Upper lobe of right lung (tissue), 1 donor: ENCODE data around the gene HLCS. TPM values are rescaled to one million over a fixed set of nuclear protein-coding genes. Genes with fewer than 3 reads are reported as not detected.

Source experiments
- ATAC-seq: fragments of 200-7000 bp; cut with Tn5 transposase; one replicate; pipeline ENCODE4 v1.9.1; 2020; ENCODE audit warnings: mild to moderate bottlenecking, moderate library complexity
- DNase-seq: peaks from one replicate; pipeline ENCODE4 v3.0.0-alpha.2; 2020
- H3K27ac ChIP-seq: fragments of 200-600 bp; one replicate; pipeline ENCODE4 v1.8.0; 2022
- H3K27me3 ChIP-seq: fragments of 200-600 bp; one replicate; pipeline ENCODE4 v1.8.0; 2022; ENCODE audit warnings: mild to moderate bottlenecking
- H3K36me3 ChIP-seq: fragments of 200-600 bp; one replicate; pipeline ENCODE4 v1.8.0; 2022
- H3K4me1 ChIP-seq: fragments of 200-600 bp; one replicate; pipeline ENCODE4 v1.8.0; 2022
- H3K4me3 ChIP-seq: fragments of 200-600 bp; one replicate; pipeline ENCODE4 v1.8.0; 2022; ENCODE audit warnings: mild to moderate bottlenecking
- H3K9me3 ChIP-seq: fragments of 200-600 bp; one replicate; pipeline ENCODE4 v1.8.0; 2022
- intact Hi-C: fragments of 100-400 bp; cut with DNase I; formaldehyde crosslinking; loops from one replicate; pipeline ENCODE4 v1.11.0; 2022
- total RNA-seq: library from RNA; stranded (reverse); fragmentation: NEBNext Ultra II Directional; extraction: Animal tissue kit (Norgen Biotek cat#: 25700); gene quantifications from one replicate; pipeline ENCODE4 v1.2.1, GENCODE V29; 2021
- TF ChIP-seq, protein P1 (sequence below): fragments of 200-600 bp; IDR thresholded peaks from one replicate; pipeline ENCODE4 v1.8.0; 2022; ENCODE audit warnings: antibody characterized with exemption
- donor health status: DM: no; HTN: yes; CAD: no; lungs with severe emphysema.

The HLCS gene
- total RNA-seq, 1 donor from 2014 or later: 16.0 TPM

DNA sequence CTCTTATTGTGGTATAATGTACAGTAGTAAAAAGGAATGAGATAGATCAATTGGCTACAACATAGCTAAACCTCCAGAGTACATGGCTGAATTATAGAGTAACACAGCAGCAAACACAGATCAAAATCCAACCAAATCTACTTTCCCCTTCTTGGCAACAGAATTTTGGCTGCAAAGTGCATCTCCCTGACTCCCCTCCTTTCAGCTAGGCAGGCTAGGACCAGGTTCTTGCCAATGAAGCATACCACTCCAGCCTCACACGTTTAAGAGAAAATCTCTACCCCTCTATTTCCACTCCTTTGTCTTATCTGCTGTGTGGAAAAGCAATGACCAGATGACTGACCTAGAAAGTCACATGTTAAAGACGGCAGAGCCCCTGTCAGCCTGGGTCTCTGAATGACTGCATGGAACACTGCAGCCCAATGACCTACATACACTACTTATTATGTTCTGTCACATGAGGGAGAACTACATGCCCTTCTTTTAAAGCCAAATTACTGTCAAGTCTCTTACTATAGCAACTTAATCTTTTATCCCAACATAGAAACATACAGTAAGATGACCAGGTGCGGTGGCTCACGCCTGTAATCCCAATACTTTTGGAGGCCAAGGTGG lies 99.1 kb downstream of the HLCS start:
- no peaks in the 10 kb centered on the region for H3K36me3 ChIP-seq
- H3K4me1 ChIP-seq: no peaks in the 10 kb centered on the region
- no peak overlapping the region for H3K27ac ChIP-seq
- no peaks in the 10 kb centered on the region for H3K27me3 ChIP-seq
- H3K4me3 ChIP-seq: no peak overlapping the region
- intact Hi-C loops: no loop called here
- TF ChIP-seq, protein P1, sequence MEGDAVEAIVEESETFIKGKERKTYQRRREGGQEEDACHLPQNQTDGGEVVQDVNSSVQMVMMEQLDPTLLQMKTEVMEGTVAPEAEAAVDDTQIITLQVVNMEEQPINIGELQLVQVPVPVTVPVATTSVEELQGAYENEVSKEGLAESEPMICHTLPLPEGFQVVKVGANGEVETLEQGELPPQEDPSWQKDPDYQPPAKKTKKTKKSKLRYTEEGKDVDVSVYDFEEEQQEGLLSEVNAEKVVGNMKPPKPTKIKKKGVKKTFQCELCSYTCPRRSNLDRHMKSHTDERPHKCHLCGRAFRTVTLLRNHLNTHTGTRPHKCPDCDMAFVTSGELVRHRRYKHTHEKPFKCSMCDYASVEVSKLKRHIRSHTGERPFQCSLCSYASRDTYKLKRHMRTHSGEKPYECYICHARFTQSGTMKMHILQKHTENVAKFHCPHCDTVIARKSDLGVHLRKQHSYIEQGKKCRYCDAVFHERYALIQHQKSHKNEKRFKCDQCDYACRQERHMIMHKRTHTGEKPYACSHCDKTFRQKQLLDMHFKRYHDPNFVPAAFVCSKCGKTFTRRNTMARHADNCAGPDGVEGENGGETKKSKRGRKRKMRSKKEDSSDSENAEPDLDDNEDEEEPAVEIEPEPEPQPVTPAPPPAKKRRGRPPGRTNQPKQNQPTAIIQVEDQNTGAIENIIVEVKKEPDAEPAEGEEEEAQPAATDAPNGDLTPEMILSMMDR: no peak
- no peaks in the 10 kb centered on the region for H3K9me3 ChIP-seq
- no peak for DNase-seq
- no peak for ATAC-seq

DNA sequence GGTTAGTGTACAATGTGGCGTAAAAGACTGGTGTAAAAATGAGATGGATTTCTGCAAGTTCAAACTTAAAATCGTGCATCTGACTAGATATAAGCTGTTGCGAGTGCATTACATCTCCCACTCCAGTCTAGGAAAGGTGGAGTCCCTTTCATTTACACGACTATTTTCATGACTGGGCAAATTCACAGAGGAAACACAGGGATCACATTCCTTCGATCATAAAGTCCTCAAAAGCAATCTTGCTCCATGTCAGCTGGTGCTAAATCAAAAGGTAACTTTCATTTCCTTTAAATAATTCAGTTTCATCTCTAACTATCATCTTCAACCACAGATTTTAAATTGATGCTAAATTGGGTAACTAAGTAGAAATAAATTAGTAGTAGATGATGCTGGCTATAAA lies 100.0 kb downstream of the HLCS start:
- TF ChIP-seq, protein P1: no peak
- ATAC-seq (no peak), DNase-seq (no peak)
- Histone ChIP-seq H3K36me3 (no peaks in the 10 kb centered on the region), H3K27me3 (no peaks in the 10 kb centered on the region), H3K27ac (no peak overlapping the region), H3K9me3 (no peaks in the 10 kb centered on the region), H3K4me1 (no peaks in the 10 kb centered on the region), H3K4me3 (no peak overlapping the region)
- intact Hi-C loops: no loop called here

DNA sequence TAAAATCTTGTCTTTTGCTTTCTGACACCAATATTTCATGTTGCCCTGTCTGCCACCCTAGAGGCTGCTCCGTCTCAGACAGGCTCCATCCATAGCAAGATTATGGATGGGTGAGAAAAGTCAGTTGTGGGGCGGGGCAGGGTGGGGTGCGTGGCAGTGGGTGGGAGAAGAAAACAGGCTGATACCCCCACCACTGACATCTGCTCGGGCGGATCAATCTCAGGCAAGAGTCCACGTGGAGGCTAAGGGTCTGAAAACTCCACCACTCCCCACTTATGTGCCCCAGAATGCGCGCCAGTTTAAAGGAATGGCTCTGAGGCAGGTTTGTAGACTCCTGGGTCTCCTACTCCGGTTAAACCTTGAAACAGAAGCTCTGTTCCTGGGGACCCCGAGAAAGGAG lies 101.5 kb downstream of the HLCS start:
- intact Hi-C loops: no loop called here
- Histone ChIP-seq H3K27ac (no peak overlapping the region), H3K9me3 (no peaks in the 10 kb centered on the region), H3K36me3 (no peaks in the 10 kb centered on the region), H3K27me3 (no peaks in the 10 kb centered on the region), H3K4me1 (peaks cover 6% of the 10 kb centered on the region), H3K4me3 (no peak overlapping the region)
- no peak for ATAC-seq
- DNase-seq: no peak
- TF ChIP-seq, protein P1: no peak

DNA sequence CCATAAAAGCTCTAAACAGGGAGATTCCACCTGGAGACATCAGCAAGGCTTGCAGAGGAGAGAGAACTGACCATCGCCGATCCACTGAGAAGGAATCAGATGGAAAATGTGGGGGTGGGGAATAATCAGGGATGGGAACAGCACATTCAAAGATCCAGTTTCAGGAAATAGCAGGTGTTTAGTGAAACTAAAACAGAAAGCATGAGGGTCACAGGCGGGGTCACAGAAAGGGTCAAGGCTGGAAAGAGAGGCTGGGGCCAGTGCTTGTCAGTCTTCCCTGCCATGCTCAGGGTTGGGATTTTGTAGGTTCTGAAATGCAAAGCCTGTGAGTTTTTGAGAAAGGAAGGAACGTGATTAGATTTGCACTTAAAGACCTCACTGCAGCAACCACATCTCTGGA lies 103.2 kb downstream of the HLCS start:
- ATAC-seq: no peak
- no peaks in the 10 kb centered on the region for H3K27me3 ChIP-seq

DNA sequence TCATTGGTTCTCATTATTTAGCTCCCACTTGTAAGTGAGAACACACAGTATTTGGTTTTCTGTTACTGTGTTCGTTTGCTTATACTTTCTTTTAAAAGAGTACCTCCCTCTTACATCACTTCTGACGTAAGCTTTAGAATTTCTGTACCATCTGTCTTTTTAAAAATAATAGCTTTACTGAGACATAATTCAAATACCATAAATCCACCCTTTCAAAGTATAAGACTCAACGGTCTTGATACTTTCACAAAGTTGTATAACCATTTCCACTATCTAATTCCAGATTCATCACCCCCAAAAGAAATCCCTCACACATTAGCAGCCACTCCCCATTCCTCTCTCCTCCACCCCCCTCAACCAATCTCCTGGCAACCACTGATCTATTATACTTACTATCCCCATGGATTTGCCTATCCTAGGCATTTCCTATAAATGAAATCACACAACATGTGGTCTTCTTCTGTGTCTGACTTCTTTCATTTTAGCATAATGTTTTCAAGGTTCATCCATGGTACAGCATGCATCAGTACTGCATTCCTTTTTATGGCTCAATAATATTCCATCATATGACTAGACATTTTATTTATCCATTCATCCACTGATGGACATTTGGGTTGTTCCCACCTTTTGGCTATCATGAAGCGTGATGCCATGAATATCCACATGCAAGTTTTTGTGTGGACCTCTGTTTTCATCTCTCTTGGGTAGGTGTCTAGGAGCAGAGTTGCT lies 104.7 kb downstream of the HLCS start:
- Histone ChIP-seq H3K9me3 (no peaks in the 10 kb centered on the region), H3K27me3 (no peaks in the 10 kb centered on the region), H3K4me3 (no peak overlapping the region), H3K27ac (no peak overlapping the region), H3K36me3 (no peaks in the 10 kb centered on the region), H3K4me1 (peaks cover 11% of the 10 kb centered on the region)
- ATAC-seq (no peak), DNase-seq (no peak)
- intact Hi-C loops: no loop called here
- TF ChIP-seq, protein P1: no peak

More for the DNA sequence above, 103.2 kb downstream of the HLCS start:
- TF ChIP-seq, protein P1: no peak
- Histone ChIP-seq H3K36me3 (no peaks in the 10 kb centered on the region), H3K27ac (no peak overlapping the region), H3K4me3 (no peak overlapping the region), H3K9me3 (no peaks in the 10 kb centered on the region), H3K4me1 (peaks cover 11% of the 10 kb centered on the region)
- intact Hi-C loops: no loop called here
- DNase-seq: no peak
